ENCODE data around the gene RAPGEF4.
"Not testable (repeated sequence)": the region's sequence is repeated elsewhere in the genome, so short reads cannot be mapped to it uniquely, and the experiment has no call there.

DNA sequence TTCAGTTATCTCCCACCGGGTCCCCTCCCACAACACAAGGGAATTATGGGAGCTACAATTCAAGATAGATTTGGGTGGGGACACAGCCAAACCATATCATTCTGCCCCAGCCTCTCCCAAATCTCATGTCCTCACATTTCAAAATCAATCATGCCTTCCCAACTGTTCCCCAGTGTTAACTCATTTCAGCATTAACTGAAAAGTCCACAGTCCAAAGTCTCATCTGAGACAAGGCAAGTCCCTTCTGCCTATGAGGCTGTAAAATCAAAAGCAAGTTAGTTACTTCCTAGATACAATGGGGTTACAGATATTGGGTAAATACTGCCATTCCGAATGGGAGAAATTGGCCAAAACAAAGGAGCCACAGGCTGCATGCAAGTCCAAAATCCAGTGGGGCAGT is 12.9 kb downstream of the RAPGEF4 start:
- not testable (repeated sequence) for TF ChIP-seq CTCF (IDR thresholded peaks at IDR 0.05 in 2 of 3, conservative IDR thresholded peaks at IDR 0.05 in 1 of 3; ENCODE audit: borderline replicate concordance in 1 of 3, insufficient read depth in 1 of 3, low read depth in 2 of 3, low read length in 2 of 3); EZH2 (IDR thresholded peaks at IDR 0.05); SP1 (IDR thresholded peaks at IDR 0.05; ENCODE audit: low read depth); CEBPB (IDR thresholded peaks at IDR 0.05; ENCODE audit: low read depth); EZH2phosphoT487 (IDR thresholded peaks at IDR 0.05; ENCODE audit: borderline replicate concordance); POLR2AphosphoS5 (IDR thresholded peaks at IDR 0.05; ENCODE audit: low read depth, low read length); YY1 (IDR thresholded peaks at IDR 0.05; ENCODE audit: extremely low read depth, insufficient replicate concordance, low read depth, low read length)
- TF ChIP-seq, protein P1, sequence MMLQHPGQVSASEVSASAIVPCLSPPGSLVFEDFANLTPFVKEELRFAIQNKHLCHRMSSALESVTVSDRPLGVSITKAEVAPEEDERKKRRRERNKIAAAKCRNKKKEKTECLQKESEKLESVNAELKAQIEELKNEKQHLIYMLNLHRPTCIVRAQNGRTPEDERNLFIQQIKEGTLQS (IDR thresholded peaks at IDR 0.05) = not testable (repeated sequence)
- TF ChIP-seq, protein P2, sequence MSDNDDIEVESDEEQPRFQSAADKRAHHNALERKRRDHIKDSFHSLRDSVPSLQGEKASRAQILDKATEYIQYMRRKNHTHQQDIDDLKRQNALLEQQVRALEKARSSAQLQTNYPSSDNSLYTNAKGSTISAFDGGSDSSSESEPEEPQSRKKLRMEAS (IDR thresholded peaks at IDR 0.05) = not testable (repeated sequence)
